Panc1 (cell line): ENCODE measurements around the gene CACNA2D3.

Source experiments
- POLR2AphosphoS5 ChIP-seq: IDR thresholded peaks from 2 replicates; pipeline ENCODE4 v1.6.1; 2012; ENCODE audit warnings: mild to moderate bottlenecking, low read depth, low read length, moderate library complexity
- SIN3A ChIP-seq: IDR thresholded peaks from 2 replicates; pipeline ENCODE4 v1.6.1; 2012; ENCODE audit warnings: low read depth, mild to moderate bottlenecking, low read length, moderate library complexity, borderline replicate concordance; ENCODE audit not compliant: insufficient read depth
- TF ChIP-seq, protein P1 (sequence below): fragments of 450-650 bp; IDR thresholded peaks from 2 replicates; pipeline ENCODE4 v1.5.1; 2017; ENCODE audit warnings: mild to moderate bottlenecking
- TF ChIP-seq, protein P2 (sequence below), 2 experiments: IDR thresholded peaks; 2 replicates each; pipeline ENCODE4 v1.6.1; 2011 to 2012; ENCODE audit warnings: low read depth in 2 of 2, control low read depth in 1 of 2, low read length in 1 of 2, mild to moderate bottlenecking in 1 of 2, moderate library complexity in 1 of 2; ENCODE audit not compliant: insufficient read depth in 1 of 2

DNA sequence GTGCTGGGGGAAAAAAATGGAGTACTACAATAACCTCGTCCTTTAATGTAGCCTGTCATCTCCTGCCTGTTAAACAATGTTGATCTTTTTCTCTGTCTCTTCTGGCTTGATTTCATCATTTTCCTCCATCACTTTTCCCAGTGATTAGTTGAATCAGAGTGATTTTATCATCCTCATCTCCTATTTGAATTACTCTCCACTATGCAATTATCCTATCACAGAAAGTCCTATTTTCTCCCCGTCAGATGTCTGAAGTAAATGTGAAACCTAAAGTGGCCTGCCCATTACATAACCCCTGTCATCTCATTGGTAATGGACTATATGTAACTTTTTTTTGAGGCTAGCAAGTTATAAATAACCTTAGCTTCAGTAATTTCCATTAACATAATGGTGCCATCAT lies 201.8 kb downstream of the CACNA2D3 start:
- TF ChIP-seq, protein P1, sequence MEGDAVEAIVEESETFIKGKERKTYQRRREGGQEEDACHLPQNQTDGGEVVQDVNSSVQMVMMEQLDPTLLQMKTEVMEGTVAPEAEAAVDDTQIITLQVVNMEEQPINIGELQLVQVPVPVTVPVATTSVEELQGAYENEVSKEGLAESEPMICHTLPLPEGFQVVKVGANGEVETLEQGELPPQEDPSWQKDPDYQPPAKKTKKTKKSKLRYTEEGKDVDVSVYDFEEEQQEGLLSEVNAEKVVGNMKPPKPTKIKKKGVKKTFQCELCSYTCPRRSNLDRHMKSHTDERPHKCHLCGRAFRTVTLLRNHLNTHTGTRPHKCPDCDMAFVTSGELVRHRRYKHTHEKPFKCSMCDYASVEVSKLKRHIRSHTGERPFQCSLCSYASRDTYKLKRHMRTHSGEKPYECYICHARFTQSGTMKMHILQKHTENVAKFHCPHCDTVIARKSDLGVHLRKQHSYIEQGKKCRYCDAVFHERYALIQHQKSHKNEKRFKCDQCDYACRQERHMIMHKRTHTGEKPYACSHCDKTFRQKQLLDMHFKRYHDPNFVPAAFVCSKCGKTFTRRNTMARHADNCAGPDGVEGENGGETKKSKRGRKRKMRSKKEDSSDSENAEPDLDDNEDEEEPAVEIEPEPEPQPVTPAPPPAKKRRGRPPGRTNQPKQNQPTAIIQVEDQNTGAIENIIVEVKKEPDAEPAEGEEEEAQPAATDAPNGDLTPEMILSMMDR = no peak
- TF ChIP-seq, protein P2, sequence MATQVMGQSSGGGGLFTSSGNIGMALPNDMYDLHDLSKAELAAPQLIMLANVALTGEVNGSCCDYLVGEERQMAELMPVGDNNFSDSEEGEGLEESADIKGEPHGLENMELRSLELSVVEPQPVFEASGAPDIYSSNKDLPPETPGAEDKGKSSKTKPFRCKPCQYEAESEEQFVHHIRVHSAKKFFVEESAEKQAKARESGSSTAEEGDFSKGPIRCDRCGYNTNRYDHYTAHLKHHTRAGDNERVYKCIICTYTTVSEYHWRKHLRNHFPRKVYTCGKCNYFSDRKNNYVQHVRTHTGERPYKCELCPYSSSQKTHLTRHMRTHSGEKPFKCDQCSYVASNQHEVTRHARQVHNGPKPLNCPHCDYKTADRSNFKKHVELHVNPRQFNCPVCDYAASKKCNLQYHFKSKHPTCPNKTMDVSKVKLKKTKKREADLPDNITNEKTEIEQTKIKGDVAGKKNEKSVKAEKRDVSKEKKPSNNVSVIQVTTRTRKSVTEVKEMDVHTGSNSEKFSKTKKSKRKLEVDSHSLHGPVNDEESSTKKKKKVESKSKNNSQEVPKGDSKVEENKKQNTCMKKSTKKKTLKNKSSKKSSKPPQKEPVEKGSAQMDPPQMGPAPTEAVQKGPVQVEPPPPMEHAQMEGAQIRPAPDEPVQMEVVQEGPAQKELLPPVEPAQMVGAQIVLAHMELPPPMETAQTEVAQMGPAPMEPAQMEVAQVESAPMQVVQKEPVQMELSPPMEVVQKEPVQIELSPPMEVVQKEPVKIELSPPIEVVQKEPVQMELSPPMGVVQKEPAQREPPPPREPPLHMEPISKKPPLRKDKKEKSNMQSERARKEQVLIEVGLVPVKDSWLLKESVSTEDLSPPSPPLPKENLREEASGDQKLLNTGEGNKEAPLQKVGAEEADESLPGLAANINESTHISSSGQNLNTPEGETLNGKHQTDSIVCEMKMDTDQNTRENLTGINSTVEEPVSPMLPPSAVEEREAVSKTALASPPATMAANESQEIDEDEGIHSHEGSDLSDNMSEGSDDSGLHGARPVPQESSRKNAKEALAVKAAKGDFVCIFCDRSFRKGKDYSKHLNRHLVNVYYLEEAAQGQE (IDR thresholded peaks at IDR 0.05; ENCODE audit: insufficient read depth in 1 of 2, low read depth in 2 of 2, low read length in 1 of 2) = no peak
- TF ChIP-seq POLR2AphosphoS5 = no peak
- no peak for TF ChIP-seq SIN3A
